Liver (tissue), 9 donors: Measurements from ENCODE around the gene ZSCAN10. TPM values are rescaled to one million over a fixed set of nuclear protein-coding genes. Genes with fewer than 3 reads are reported as not detected.

Experiments
- DNase-seq: peaks from one replicate; pipeline ENCODE4 v3.0.0-alpha.2; 2017; ENCODE audit warnings: low spot score
- H3K27ac ChIP-seq, 2 donors: one replicate each; pipeline ENCODE4 v1.7.0; 2013; ENCODE audit warnings: inconsistent platforms in 2 of 2, low read length in 2 of 2, control low read depth in 1 of 2, low read depth in 1 of 2, mild to moderate bottlenecking in 1 of 2
- H3K27me3 ChIP-seq, 4 donors: one replicate each; pipeline versions ENCODE4 v1.6.1 to v1.7.0; 2013; ENCODE audit warnings: low read length in 3 of 4, inconsistent platforms in 1 of 4, mild to moderate bottlenecking in 1 of 4, moderate library complexity in 1 of 4; ENCODE audit not compliant: control insufficient read depth in 4 of 4, insufficient read depth in 4 of 4
- H3K36me3 ChIP-seq, 4 donors: one replicate each; pipeline versions ENCODE4 v1.6.1 to v1.7.0; 2013; ENCODE audit warnings: low read length in 3 of 4, mild to moderate bottlenecking in 3 of 4, low read depth in 1 of 4, moderate library complexity in 1 of 4; ENCODE audit not compliant: control insufficient read depth in 4 of 4, insufficient read depth in 3 of 4
- H3K4me1 ChIP-seq, 4 donors: one replicate each; pipeline versions ENCODE4 v1.6.1 to v1.7.0; 2013; ENCODE audit warnings: low read length in 3 of 4, mild to moderate bottlenecking in 3 of 4, moderate library complexity in 1 of 4; ENCODE audit not compliant: control insufficient read depth in 4 of 4, insufficient read depth in 4 of 4
- H3K4me3 ChIP-seq, 3 donors: one replicate each; pipeline versions ENCODE4 v1.6.1 to v1.7.0; 2013; ENCODE audit warnings: low read length in 3 of 3, control low read depth in 1 of 3, low read depth in 1 of 3, mild to moderate bottlenecking in 1 of 3
- H3K9ac ChIP-seq, 2 donors: one replicate each; pipeline ENCODE4 v1.7.0; 2013; ENCODE audit warnings: low read length in 2 of 2, mild to moderate bottlenecking in 2 of 2, moderate library complexity in 2 of 2, control low read depth in 1 of 2, low read depth in 1 of 2
- H3K9me3 ChIP-seq, 4 donors: one replicate each; pipeline versions ENCODE4 v1.6.1 to v1.7.0; 2013; ENCODE audit warnings: low read length in 3 of 4; ENCODE audit not compliant: control insufficient read depth in 4 of 4
- ATF3 ChIP-seq: IDR thresholded peaks from 2 replicates; pipeline ENCODE4 v1.6.1; 2016; ENCODE audit warnings: antibody characterized with exemption
- CTCF ChIP-seq: fragments of 150-350 bp; IDR thresholded peaks from 2 replicates; pipeline ENCODE4 v1.5.1; 2017; ENCODE audit warnings: improper control_type of control experiment, low read depth, low read length; ENCODE audit not compliant: missing input control
- EGR1 ChIP-seq, 2 donors: IDR thresholded peaks; 2 replicates each; pipeline ENCODE4 v1.6.1; 2016 to 2018; ENCODE audit warnings: antibody characterized with exemption in 2 of 2, low read depth in 2 of 2
- FOXA1 ChIP-seq: IDR thresholded peaks from 2 replicates; pipeline ENCODE4 v1.6.1; 2016; ENCODE audit warnings: antibody characterized with exemption
- FOXA2 ChIP-seq: IDR thresholded peaks from 2 replicates; pipeline ENCODE4 v1.6.1; 2016; ENCODE audit warnings: antibody characterized with exemption
- GABPA ChIP-seq, 2 donors: IDR thresholded peaks in 1 of 2; conservative IDR thresholded peaks in 1 of 2; 2 replicates each; pipeline ENCODE4 v1.6.1; 2016; ENCODE audit warnings: antibody characterized with exemption in 2 of 2, mild to moderate bottlenecking in 1 of 2, moderate library complexity in 1 of 2
- HNF4A ChIP-seq, 2 donors: conservative IDR thresholded peaks; 2 replicates each; pipeline ENCODE4 v1.6.1; 2016; ENCODE audit warnings: antibody characterized with exemption in 2 of 2, mild to moderate bottlenecking in 2 of 2
- HNF4G ChIP-seq: IDR thresholded peaks from 2 replicates; pipeline ENCODE4 v1.6.1; 2016; ENCODE audit warnings: antibody characterized with exemption
- JUND ChIP-seq, 2 donors: IDR thresholded peaks; 2 replicates each; pipeline ENCODE4 v1.6.1; 2016; ENCODE audit warnings: antibody characterized with exemption in 2 of 2
- MAX ChIP-seq: IDR thresholded peaks from 2 replicates; pipeline ENCODE4 v1.6.1; 2016; ENCODE audit warnings: antibody characterized with exemption
- NR2F2 ChIP-seq: IDR thresholded peaks from 2 replicates; pipeline ENCODE4 v1.6.1; 2016; ENCODE audit warnings: antibody characterized with exemption
- RAD21 ChIP-seq, 2 donors: IDR thresholded peaks; 2 replicates each; pipeline ENCODE4 v1.6.1; 2016; ENCODE audit warnings: antibody characterized with exemption in 2 of 2, mild to moderate bottlenecking in 2 of 2
- REST ChIP-seq: IDR thresholded peaks from 2 replicates; pipeline ENCODE4 v1.6.1; 2016; ENCODE audit warnings: antibody characterized with exemption, mild to moderate bottlenecking
- RXRA ChIP-seq, 2 donors: IDR thresholded peaks; 2 replicates each; pipeline ENCODE4 v1.6.1; 2017 to 2018; ENCODE audit warnings: antibody characterized with exemption in 2 of 2, mild to moderate bottlenecking in 1 of 2
- SP1 ChIP-seq: IDR thresholded peaks from 2 replicates; pipeline ENCODE4 v1.6.1; 2018; ENCODE audit warnings: antibody characterized with exemption, mild to moderate bottlenecking
- TAF1 ChIP-seq: conservative IDR thresholded peaks from 2 replicates; pipeline ENCODE4 v1.6.1; 2016; ENCODE audit warnings: antibody characterized with exemption, mild to moderate bottlenecking
- YY1 ChIP-seq: IDR thresholded peaks from 2 replicates; pipeline ENCODE4 v1.6.1; 2016; ENCODE audit warnings: antibody characterized with exemption, mild to moderate bottlenecking
- ZBTB33 ChIP-seq: IDR thresholded peaks from 2 replicates; pipeline ENCODE4 v1.6.1; 2016; ENCODE audit warnings: antibody characterized with exemption
- WGBS: extraction: QIAGEN DNeasy Blood & Tissue Kit; methylation state at CpG from one replicate; pipeline ENCODE4 v1.1.7; 2013; 5-methylcytosine and 5-hydroxymethylcytosine counted together
- polyA plus RNA-seq, 2 donors: library from polyadenylated mRNA; stranded (reverse) in 1 of 2; unstranded in 1 of 2; fragments of 200-250 nt in 1 of 2; fragments of >200 nt in 1 of 2; fragmentation: Nextera tagmentation in 1 of 2; extraction: Ambion mirVana in 1 of 2; gene quantifications; one replicate each; pipeline versions ENCODE4 v1.2.1 to v1.2.3, GENCODE V29; 2013 to 2015
- total RNA-seq, 2 donors: library from RNA; depleted of rRNA; stranded (reverse); fragments of >200 nt; gene quantifications; one replicate each; pipeline ENCODE4 v1.2.3, GENCODE V29; 2014
- donor health status: healthy.
- donor health status: healthy.
- donor health status: healthy.
- donor health status: healthy.
- donor health status: healthy.

Gene ZSCAN10
- total and polyA plus RNA-seq, 4 donors, result not detected

GRCh38 chr16:3088450-3088849, 10.6 kb downstream of the ZSCAN10 start:
- no peak overlapping the region for H3K9ac ChIP-seq
- TF ChIP-seq RXRA (IDR thresholded peaks at IDR 0.05) (no peak), RAD21 (IDR thresholded peaks at IDR 0.05) (no peak), MAX (no peak), HNF4G (no peak), EGR1 (IDR thresholded peaks at IDR 0.05; ENCODE audit: low read depth in 2 of 2) (no peak), HNF4A (conservative IDR thresholded peaks at IDR 0.05) (no peak), FOXA2 (no peak), FOXA1 (no peak), NR2F2 (no peak), TAF1 (no peak), SP1 (no peak), JUND (IDR thresholded peaks at IDR 0.05) (no peak), YY1 (no peak), GABPA (IDR thresholded peaks at IDR 0.05 in 1 of 2, conservative IDR thresholded peaks at IDR 0.05 in 1 of 2) (no peak), ATF3 (no peak), REST (no peak), CTCF (no peak), ZBTB33 (no peak)
- no peaks in the 10 kb centered on the region for H3K36me3 ChIP-seq
- no peak overlapping the region for H3K27ac ChIP-seq
- 83% methylated on average over 7 of the region's 7 CpGs for WGBS
- DNase-seq, result no peak
- no peak overlapping the region for H3K4me3 ChIP-seq
- peaks cover 0 to 10% (median 0%) of the 10 kb centered on the region in 4 donors for H3K4me1 ChIP-seq
- no peaks in the 10 kb centered on the region for H3K9me3 ChIP-seq
- H3K27me3 ChIP-seq, result no peaks in the 10 kb centered on the region
